NCI-H128 (cell line): ENCODE results near the gene CFAP77.

Source experiments
- DNase-seq: peaks from one replicate; lab custom pipeline; 2025; ENCODE audit not compliant: unreplicated experiment; lab: John Stamatoyannopoulos, UW

CFAP77 gene

DNA sequence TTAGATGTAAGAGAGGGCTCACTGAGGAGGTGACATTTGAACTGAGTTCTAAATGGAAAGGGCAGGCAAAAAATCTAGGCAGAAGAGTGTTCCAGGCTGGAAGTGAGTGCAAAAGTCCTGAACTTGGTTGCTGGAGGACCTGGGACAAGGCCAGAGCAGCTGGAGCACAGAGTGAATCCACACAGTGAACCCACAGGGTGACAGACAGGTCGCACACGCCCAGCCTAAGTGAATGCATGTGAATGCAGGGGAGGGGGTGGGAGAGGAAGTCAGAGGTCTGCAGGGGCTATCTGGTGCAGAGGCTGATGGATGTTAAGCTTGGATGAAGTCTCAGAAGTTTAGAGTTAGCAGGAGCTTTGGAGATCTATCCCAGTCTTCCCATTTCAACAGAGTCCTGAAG, 2.8 kb upstream of the CFAP77 start:
- no peak for DNase-seq

DNA sequence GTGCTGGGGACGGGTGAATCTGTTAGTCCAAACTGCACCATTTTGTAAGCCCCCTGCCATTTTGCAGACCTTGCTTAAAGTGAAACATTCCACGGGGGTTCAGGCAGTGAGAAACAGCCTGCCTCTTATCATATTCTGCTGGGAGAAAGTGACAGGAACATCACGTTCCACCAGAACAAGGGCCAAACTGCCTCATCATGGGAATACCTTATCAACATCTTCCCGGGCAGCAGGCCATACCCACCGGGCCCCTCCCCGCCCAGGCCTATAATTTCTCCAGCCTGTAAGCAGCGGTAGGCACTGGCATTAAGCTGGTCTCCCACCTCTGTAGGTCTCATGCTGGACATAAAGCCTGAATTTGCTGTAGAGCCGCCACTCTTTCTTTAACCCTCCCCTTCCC, 1.5 kb upstream of the CFAP77 start:
- DNase-seq: no peak

DNA sequence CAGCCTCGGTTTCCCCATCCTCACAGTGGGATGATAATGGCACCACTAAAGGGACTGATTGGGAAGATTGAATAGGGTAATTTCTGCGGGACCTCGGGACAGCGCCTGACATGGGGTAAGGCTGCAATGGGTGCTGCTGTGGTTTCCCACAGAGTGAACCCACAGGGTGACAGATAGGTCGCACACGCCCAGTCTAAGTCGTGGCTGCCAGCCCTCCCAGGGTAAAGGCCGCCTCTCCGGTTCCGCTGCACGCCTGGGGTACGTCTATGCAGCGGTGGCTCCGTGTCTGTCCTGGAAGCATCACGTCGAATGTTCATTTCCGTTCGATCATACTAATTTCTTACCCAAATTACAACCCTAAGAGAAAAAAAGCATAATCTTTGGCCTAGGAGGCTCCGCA, 631 bp downstream of the CFAP77 start:
- no peak for DNase-seq

DNA sequence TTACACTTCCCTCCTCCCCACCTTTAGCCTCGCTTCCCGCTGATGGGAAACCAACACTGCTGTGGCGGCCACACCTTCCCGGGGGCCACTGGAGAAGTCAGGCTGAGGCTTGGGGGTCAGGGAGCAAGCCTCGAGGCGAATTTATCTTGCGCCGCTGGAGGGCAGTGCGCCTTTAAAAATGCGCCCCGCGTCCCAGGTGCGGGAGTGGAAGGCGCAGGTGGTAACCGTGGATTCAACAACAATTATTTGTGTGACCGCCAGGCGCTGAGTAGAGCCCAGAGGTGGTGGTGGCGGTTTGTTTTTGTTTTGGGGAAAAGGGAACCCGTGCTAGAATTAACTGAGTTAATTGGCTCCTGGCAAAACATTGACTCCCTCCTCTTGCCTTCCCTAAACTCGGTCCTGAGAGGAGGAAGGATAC, 1.1 kb downstream of the CFAP77 start:
- peak; percentile 84 for DNase-seq

DNA sequence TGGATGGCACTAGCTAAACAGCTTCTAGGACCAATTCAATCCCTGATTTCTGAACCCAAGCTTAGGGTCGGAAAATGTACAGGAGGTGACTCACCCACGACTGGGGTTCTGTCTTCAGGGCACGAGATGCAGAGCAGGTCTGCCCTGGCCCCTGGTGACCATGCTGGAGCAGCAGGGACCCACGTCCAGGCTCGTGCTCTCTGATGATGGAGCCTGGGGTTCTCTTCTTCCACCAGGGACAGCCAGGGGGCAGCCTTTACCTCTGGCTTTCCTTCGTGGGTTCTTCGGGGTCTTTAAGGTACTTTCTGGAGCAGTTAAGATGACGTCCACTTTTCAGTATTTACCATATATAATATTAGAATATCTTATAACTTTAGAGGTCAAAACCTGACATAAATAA, 2.1 kb downstream of the CFAP77 start:
- no peak for DNase-seq

DNA sequence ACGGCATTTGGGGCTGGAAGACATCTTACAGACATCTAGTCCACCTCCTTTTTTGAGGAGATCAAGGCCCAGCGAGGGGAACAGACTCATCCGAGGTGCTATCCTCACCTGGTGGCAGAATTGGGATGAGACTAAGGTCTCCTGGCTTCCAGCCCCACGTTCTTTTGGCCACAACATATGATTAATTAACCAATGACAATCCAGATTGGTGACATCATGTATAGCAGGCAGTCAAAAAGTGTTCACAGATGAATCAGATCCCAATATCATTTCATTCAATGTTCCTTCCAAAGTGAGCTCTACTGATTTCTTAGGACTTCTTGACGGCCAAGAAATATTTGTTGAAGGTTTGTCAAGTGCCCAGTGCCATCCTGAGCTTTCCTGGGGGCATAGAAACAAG, 3.9 kb downstream of the CFAP77 start:
- no peak for DNase-seq

DNA sequence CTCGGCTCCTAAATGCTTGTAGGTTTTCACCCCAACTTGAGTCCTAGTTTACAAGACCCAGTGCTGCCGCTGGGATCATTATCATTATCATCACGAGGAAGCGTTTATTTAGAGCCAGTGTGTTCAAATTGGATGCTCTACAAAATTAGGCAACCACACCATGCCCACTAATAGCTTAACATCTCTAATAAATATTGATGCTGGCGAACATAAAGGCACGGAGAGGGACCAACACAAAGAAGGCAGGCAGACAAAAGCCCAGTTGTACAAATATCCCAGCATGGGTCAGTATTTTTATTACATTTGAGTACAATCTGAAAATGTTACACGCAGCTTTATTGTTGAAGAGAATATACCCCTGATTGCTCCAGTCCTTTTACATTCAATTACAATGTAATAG, 4.7 kb downstream of the CFAP77 start:
- DNase-seq: no peak

DNA sequence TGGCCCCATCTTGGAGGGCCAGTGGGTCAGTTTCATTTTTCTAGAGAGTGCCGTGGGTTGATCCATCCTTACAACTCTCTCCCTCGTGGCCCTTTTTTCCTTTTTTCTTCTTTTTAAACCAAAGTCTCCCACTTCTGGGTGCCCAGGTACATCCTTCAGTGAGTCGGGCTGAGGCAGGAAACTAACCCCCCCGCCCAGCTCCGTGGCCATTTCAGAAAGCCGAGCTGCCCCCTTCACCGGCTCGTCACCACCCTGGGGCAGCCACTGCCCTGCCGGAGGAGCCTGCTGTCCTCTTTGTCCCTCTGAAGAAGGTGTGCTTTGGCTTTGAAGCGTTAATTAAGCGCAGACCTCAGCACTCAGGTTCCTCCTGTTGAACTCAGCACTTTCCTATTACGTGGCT, 5.2 kb downstream of the CFAP77 start:
- DNase-seq: no peak

DNA sequence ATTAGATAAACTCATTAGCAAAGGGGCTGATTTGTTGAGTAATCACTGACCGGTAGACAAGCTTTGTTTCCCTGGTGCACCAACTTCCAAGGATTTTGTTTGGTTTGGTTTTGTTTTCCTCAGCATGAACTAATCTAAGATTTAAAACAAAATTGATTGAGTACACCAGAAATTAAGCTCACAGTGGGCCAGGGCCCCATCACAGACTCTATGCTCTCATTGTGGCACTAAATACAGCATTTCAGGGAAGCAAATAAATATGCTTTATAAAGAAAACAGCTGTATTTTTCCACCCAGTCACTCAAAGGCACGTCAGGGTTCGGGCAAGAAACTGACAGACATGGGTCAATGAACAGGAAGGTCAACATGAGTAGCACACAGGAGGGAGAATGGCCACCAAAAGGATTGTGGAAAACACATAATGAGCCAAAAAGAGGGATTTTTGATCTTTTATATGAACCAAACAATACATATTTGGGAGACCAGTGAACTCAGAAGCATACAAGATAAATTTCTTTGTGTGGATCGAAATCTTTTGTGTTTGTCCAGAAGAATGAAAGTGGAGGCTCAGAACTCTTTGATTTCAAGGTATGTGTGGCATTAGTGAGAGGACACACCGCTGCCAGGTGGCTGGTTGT, 8.8 kb downstream of the CFAP77 start:
- no peak for DNase-seq

DNA sequence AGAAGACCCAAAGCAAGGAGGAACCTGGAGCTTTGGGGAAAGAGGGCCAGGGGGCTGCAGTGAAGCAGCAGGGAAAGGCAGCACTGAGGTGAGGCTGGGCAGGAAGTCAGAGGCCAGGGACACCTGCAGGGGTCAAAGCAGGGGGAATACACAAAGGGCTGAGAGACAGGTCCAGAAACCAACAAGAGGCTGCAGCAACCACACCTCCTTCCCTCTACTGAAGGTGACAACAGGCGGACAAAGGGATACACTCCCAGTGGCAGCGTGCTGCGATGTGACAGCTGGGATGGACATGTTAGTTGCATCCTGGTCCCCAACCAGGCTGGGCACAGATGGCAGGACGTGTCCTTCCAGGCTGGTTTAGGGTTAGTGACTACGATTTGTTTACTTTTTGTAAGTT, 12.6 kb downstream of the CFAP77 start:
- no peak for DNase-seq

DNA sequence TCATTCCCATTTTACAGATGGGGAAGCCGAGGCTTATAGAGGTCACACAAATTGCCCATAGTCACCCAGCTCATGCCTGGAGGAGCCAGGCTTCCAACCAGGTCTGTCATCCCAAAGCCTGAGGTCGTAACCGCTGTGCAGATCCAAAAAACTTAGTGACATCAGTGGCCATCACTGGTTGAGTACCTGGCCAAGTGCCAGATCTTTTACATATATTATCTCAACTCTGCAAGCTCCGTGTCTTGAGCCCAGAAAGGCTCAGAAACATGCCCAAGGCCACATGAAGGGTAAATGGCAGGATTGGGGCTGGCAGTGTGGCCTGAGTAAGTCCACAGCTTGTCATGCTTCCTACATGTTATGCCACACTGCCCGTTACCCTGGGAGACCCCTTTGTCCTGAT, 13.5 kb downstream of the CFAP77 start:
- DNase-seq: no peak

DNA sequence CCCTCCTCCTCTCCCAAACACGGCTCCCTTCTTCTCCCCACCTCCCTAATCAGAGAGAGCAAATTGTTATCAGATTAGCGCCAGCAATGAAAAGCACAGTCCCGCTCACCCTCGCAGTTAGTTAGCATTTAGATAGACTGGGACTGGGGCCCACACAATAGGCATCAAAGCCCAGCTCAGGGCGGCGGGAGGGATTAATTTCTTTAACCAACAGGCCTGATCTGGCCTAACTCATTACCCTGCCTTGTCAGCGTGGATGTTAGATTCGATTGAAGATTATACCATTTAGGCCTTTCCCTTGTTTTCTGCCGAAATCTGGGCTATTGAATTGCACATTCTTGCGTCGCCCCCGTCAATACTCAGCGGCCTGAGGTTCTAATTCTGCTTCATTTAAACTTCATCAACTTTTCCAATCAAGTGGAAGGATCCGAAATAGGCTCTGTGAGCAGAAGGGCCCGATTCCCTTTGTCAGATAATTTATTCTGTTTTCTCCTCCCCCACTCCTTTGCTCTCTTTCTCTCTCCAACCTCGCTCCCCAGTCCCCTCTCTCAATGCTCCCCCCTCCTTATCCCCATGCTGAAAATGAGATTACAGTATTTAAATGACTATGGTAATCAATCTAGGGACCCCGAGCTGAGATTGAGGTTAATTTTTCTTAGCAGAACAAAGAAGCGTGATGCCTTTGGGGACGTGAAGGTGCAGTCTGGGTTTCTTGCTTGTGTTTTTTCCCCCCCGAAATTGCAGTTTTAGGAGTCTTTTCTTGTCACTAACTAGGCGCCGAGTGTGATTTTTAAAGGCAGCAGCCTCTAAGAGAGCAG, 15.1 kb downstream of the CFAP77 start:
- DNase-seq: no peak

DNA sequence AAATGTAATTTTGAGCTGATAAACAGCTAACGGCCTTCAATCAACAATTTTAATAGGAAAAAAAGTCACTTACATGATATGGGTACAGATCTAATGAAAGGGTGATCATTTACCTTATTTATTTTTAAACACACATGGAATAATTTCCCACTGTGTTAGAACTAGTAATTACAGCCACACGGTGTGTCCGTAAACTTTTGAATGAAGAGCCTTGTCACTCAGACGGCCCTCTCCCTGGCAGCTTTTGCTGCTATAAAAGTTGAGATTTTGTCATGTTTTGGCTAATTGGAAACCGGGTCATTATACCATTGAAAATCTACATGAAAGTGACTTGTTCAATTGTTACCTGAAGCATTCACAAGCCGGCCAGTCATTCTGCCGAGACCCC, 15.7 kb downstream of the CFAP77 start:
- no peak for DNase-seq

DNA sequence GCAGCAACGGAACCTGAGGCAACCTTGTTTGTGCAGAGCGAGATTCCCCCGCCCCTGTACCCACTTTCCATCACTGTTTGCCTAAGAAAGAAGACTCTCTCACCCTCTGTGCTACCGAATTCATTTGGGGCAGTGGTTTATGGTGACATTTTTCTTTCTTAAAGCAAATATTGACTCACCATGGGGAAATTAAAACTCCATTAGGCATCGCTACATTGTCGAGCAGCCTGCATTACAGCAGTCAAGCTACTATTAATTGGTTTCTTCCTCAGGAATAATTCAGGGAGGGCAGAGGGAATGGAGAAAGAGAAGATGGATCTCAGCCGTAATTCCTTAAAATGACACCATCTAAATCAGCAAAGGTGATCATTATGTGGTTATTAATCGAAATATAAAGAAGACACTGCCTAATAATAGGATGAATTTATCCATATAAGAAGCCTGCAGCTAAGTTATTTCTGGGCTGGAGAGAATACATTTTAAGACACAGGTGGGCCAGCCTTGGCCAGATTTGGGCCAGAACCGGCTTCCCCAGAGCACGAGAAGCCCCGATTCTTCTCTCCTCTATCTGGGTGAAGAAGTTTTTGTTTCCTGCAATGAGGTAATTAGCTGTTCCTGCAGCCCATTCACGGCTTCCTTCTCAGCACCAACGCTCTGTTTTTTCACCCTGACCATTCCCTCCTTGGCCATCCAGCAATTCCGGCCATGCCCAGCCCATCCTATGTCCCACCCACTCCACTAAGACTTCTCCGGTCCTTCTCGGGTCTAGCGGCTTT, 16.8 kb downstream of the CFAP77 start:
- DNase-seq: no peak

DNA sequence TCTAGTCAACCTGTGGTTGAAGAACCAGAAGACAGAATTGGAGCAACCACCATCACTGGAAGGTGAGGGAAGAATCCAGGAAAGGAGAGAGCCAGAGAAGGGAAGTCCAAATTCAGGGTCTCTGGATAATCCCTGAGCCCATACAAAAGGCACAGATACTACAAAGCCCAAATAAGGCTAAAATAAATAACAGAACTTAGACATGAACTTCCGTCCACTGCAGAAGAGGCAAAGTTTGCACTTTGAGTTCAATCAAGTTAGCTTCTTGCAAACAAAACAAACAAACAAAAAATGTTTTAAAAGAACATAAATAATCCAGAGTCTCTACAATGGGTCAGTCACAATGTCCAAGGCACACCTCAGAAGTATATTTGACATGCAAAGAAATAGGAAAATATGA, 21.0 kb downstream of the CFAP77 start:
- DNase-seq: no peak

DNA sequence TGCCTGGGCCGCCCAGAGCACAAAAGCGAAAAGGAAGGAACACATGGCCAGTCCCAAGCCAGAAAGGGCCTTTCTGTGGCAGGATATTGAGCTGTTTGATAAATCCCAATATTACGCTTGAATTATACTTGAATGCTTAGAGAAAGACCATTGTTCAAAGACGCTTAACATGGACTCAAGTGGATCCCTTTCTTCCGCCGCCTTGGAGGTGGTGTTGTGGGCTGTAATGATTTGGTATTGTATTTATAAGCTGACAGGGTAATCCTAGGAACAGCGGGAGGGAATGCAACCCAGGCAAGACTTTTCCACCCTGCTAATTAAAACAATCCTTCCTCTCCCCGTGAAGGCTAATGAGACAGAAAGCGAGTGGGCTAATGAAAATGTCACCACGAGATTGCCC, 24.9 kb downstream of the CFAP77 start:
- no peak for DNase-seq

DNA sequence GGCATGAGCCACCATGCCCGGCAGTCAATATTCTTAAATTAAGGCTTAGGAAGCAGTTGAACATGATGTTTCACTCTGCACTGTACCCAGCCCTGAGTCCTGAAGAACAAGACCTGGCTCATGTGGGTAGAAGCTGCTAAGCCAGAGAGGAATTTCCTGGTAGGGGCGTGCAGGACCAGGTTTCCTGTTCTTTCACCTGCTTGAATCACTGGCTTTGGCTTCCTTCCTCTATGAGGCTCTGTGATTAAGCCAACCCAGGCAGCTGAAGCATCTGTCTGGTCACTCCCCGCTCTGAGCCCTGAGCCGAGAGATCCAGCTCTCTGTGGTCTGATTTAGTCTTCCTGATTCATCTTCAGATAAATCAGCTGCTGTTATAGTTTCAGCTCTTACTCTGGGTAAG, 29.1 kb downstream of the CFAP77 start:
- no peak for DNase-seq

DNA sequence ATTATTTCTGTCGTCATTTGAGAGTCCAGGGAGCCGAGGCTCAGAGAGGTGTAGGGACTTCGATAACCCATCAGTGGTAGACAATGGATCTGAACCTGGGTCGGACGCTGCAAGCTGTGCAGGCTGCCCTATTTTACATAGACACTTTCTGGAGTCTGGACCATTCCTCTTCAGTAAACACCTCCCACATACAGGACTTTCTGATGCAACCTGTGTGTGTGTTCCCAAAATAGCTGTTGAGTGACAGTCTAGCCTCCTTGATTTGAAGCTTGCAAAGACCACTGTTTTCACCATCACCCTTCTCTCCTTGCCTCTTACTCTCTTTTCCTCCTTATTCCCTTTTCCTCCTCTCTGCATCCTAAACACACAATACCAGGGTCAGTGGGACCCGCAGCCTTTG, 30.7 kb downstream of the CFAP77 start:
- no peak for DNase-seq

DNA sequence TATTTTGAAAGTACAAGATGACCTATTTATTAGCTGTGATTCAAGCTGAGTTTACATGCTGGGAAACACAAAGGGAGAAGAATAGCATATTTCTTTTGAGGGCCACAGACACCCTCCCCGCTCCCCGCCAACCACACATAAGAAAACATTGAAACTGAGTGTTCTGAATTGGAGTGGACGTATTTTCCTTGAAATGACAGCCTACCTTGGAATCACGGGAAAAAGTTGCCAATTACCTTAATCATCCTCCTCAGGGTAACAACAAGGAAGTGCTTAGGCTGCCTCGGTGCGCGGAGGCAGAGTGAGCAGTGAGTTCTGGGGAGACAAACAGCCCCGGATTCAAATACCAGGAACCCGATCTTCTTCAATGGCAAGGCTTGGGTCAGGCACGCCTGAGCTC, 31.4 kb downstream of the CFAP77 start:
- DNase-seq: no peak

DNA sequence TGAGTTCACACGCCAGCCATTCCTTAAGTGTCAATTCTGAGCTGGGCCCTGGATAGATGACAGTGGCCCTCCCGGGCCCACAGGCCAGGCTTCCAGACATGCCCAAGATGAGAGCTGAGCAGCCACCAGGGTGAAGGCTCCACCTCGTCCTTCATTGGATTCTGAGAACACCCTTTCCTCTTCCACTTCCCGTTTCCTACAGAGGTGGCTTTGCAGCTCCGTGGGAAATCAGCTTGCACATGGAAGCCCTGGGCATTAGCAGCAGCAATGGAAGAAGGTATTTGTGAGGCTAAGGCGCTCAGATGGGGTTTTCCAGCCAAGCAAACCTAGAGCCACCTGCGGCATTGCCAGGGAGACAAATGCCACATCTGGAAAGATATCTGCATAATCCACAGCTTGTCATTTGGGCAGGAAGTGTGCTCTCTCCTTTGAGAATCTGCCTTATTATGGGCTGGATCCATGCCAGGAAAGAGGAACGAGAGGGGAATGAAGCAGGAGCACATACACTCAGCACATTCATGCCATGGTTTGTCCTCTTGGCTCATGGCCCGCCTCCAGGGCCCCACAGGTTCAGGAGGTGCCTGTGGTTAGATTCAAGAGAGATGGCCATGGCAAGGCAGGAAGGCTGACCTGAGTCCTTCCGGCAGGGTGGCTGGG, 34.1 kb downstream of the CFAP77 start:
- DNase-seq: no peak

DNA sequence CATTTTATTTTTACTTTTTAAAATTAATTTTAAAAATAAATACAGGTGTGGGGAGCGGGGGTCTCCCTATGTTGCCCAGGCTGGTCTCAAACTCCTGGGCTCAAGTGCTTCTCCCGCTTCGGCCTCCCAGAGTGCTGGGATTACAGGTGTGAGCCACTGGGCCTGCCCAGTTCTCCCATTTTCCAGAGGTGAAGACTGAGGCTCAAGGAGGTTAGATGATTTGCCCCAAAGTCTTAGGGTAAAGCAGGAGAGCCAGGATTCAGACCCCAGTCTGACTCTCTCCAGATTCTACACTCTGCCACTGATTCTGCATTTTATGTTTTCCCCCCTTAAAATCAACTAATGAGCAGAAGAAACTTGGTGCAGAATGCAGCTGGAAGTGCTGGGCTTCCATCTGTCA, 36.9 kb downstream of the CFAP77 start:
- no peak for DNase-seq

DNA sequence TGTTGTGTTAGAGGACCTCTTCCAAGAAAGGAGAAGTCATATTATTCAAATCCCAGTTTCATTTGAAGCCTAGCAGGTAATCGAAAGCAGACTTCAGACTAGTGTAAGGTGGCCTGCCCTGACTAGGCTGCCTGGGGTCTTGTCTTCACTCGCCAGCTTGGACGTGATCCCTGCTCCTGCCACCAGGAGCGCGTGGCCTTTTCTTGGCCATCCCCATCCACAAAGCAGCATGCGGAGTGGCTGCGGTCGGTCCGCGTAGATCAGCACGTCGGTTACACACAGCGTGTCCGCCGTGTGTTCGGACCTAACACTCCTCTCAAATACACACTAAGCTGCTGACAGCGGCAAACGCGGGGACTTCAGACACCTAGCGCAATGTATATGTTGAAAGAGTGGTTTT, 37.3 kb downstream of the CFAP77 start:
- no peak for DNase-seq
